A673 (cell line): Measurements from ENCODE around the gene CRACR2B. TPM values are rescaled to one million over a fixed set of nuclear protein-coding genes. Genes with fewer than 3 reads are reported as not detected.

Source experiments
- BruUV-seq: library from RNA; stranded (reverse); fragments of 400-500 nt; replicated peaks from 2 replicates; lab custom pipeline; 2021; lab: Mats Ljungman, UMichigan
- CTCF ChIA-PET: fragments of 300-600 bp; sonication (Branson Sonifier 250); formaldehyde crosslinking; loops from one replicate; lab custom pipeline; 2022; ENCODE audit warnings: antibody characterized with exemption; lab: Charles Lee
- POLR2A ChIA-PET: fragments of 300-600 bp; sonication (Branson Sonifier 250); formaldehyde crosslinking; loops from one replicate; lab custom pipeline; 2022; ENCODE audit warnings: antibody characterized with exemption; ENCODE audit not compliant: low non-redundant PET; lab: Charles Lee
- DNase-seq: peaks from one replicate; pipeline ENCODE4 v3.0.0-alpha.2; 2015; ENCODE audit warnings: low spot score
- H3K27ac ChIP-seq: fragments of 200-600 bp; sonication (generic); 2 replicates; pipeline ENCODE4 v1.5.1; 2016; ENCODE audit warnings: mixed run types, low read depth, mild to moderate bottlenecking, mixed read lengths, antibody characterized with exemption, low read length; ENCODE audit not compliant: poor library complexity, severe bottlenecking
- H3K27me3 ChIP-seq: fragments of 200-600 bp; sonication (generic); replicated peaks from 2 replicates; pipeline ENCODE4 v1.6.1; 2017; ENCODE audit warnings: mixed run types, low read depth, mild to moderate bottlenecking, mixed read lengths, antibody characterized with exemption, low read length; ENCODE audit not compliant: insufficient read depth, poor library complexity
- H3K36me3 ChIP-seq: fragments of 200-600 bp; sonication (generic); 2 replicates; pipeline ENCODE4 v1.6.1; 2016; ENCODE audit warnings: mixed run types, mild to moderate bottlenecking, mixed read lengths, antibody characterized with exemption, low read length; ENCODE audit not compliant: insufficient read depth, poor library complexity, severe bottlenecking
- H3K4me1 ChIP-seq: fragments of 200-600 bp; sonication (generic); 2 replicates; pipeline ENCODE4 v1.6.1; 2017; ENCODE audit warnings: mixed run types, mild to moderate bottlenecking, mixed read lengths, antibody characterized with exemption, low read length; ENCODE audit not compliant: insufficient read depth, poor library complexity, severe bottlenecking
- H3K4me3 ChIP-seq: fragments of 200-600 bp; sonication (generic); 2 replicates; pipeline ENCODE4 v1.5.1; 2016; ENCODE audit warnings: low read depth, mixed run types, mild to moderate bottlenecking, mixed read lengths, low read length; ENCODE audit not compliant: poor library complexity, severe bottlenecking
- H3K9me3 ChIP-seq: fragments of 200-600 bp; sonication (generic); 2 replicates; pipeline ENCODE4 v1.6.1; 2016; ENCODE audit warnings: mixed run types, low read depth, mild to moderate bottlenecking, mixed read lengths, antibody characterized with exemption, low read length; ENCODE audit not compliant: poor library complexity, severe bottlenecking
- CTCF ChIP-seq: fragments of 300-800, 200-600 bp; sonication (generic); conservative IDR thresholded peaks from 2 replicates; pipeline ENCODE4 v1.5.1; 2017; ENCODE audit warnings: low read depth, mild to moderate bottlenecking, antibody characterized with exemption, low read length, moderate library complexity, mixed read lengths
- EZH2 ChIP-seq: fragments of 200-600 bp; sonication (generic); IDR thresholded peaks from 2 replicates; pipeline ENCODE4 v1.6.1; 2017; ENCODE audit warnings: borderline replicate concordance, low read depth, mild to moderate bottlenecking, mixed read lengths, antibody characterized with exemption, low read length; ENCODE audit not compliant: poor library complexity, severe bottlenecking
- intact Hi-C: fragments of 100-400 bp; cut with micrococcal nuclease; formaldehyde crosslinking; loops from one replicate; pipeline ENCODE4 v1.10.0; 2022; ENCODE audit not compliant: unreplicated experiment
- total RNA-seq: library from RNA; stranded (reverse); gene quantifications from 2 replicates; pipeline ENCODE4 v1.2.3, GENCODE V29; 2021

Gene CRACR2B
- total RNA-seq, 1 experiment from 2014 or later, result 1.1 TPM

GRCh38 chr11:823441-824291 lies 4.1 kb upstream of the CRACR2B start:
- H3K27ac ChIP-seq, result no peak overlapping the region
- H3K9me3 ChIP-seq, result no peaks in the 10 kb centered on the region
- intact Hi-C loops, result no loop called here
- DNase-seq, result no peak
- peaks cover 4% of the 10 kb centered on the region for H3K36me3 ChIP-seq
- ChIA-PET CTCF (no interaction called here), POLR2A (no interaction called here)
- peaks cover 14% of the 10 kb centered on the region for H3K4me1 ChIP-seq
- no peak overlapping the region for H3K4me3 ChIP-seq
- no TSS peak for BruUV-seq
- H3K27me3 ChIP-seq, result no peaks in the 10 kb centered on the region
- TF ChIP-seq EZH2, result no peak
- TF ChIP-seq CTCF, result no peak

DNA sequence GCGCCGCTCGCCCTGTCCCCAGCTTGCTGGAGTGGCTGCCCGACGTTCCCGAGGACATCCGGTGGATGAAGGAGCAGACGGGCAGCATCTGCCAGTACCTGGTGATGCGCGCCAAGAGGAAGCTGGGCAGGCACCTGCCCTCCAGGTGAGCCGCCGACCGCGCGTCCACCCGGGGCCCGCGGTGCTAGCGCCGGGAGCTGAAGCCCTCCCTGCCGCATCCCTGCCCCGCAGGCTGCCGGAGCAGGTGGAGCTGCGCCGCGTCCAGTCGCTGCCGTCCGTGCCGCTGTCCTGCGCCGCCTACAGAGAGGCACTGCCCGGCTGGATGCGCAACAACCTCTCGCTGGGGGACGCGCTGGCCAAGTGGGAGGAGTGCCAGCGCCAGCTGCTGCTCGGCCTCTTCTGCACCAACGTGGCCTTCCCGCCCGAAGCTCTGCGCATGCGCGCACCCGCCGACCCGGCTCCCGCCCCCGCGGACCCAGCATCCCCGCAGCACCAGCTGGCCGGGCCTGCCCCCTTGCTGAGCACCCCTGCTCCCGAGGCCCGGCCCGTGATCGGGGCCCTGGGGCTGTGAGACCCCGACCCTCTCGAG lies 3.3 kb upstream of the CRACR2B start:
- Histone ChIP-seq H3K27ac (no peak overlapping the region), H3K27me3 (no peaks in the 10 kb centered on the region), H3K4me3 (no peak overlapping the region), H3K9me3 (no peaks in the 10 kb centered on the region), H3K4me1 (peaks cover 10% of the 10 kb centered on the region), H3K36me3 (peaks cover 4% of the 10 kb centered on the region)
- TF ChIP-seq CTCF (no peak), EZH2 (no peak)
- intact Hi-C loops, result no loop called here
- no peak for DNase-seq
- no TSS peak for BruUV-seq
- ChIA-PET POLR2A (no interaction called here), CTCF (no interaction called here)

DNA sequence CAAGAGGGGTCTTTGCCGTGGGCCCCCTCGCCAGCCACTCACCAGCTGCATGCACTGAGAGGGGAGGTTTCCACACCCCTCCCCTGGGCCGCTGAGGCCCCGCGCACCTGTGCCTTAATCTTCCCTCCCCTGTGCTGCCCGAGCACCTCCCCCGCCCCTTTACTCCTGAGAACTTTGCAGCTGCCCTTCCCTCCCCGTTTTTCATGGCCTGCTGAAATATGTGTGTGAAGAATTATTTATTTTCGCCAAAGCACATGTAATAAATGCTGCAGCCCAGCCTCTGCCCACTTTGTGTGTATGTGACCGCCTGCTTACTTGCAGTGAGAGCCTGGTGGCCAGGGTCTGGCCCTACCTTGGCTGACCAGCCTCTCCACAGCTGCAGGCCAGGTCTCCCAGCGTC lies 2.8 kb upstream of the CRACR2B start:
- CTCF ChIA-PET, result no interaction called here
- TF ChIP-seq CTCF (no peak), EZH2 (no peak)
- peaks cover 16% of the 10 kb centered on the region for H3K4me1 ChIP-seq
- no peak overlapping the region for H3K27ac ChIP-seq
- POLR2A ChIA-PET, result no interaction called here
- no peaks in the 10 kb centered on the region for H3K27me3 ChIP-seq
- no peak overlapping the region for H3K4me3 ChIP-seq
- no TSS peak for BruUV-seq
- intact Hi-C loops, result no loop called here
- H3K9me3 ChIP-seq, result no peaks in the 10 kb centered on the region
- DNase-seq, result no peak
- peaks cover 4% of the 10 kb centered on the region for H3K36me3 ChIP-seq
